GM12878 (cell line): ENCODE data around the gene SGK2. TPM values are rescaled to one million over a fixed set of nuclear protein-coding genes. Genes with fewer than 3 reads are reported as not detected.
"Not testable (repeated sequence)": the region's sequence is repeated elsewhere in the genome, so short reads cannot be mapped to it uniquely, and the experiment has no call there.

Experiments used
- ATAC-seq: fragments of 200-7000 bp; cut with Tn5 transposase; 3 replicates; pipeline ENCODE4 v1.9.1; 2020; ENCODE audit warnings: mild to moderate bottlenecking, moderate library complexity
- BruUV-seq: library from RNA; stranded (reverse); fragments of 400-500 nt; replicated peaks from 2 replicates; lab custom pipeline; 2021; lab: Mats Ljungman, UMichigan
- CTCF ChIA-PET: fragments of 300-600 bp; sonication (Branson Sonifier 250); formaldehyde crosslinking; extraction: SDS; loops from one replicate; lab custom pipeline; 2021; ENCODE audit warnings: inconsistent platforms; lab: Yijun Ruan, JAX
- POLR2A ChIA-PET: fragments of 350-600 bp; formaldehyde crosslinking; extraction: SDS; loops from one replicate; lab custom pipeline; 2021; ENCODE audit warnings: inconsistent platforms; lab: Charles Lee
- RAD21 ChIA-PET: fragments of 300-600 bp; sonication (Branson Sonifier 250); formaldehyde crosslinking; loops from one replicate; lab custom pipeline; 2023; ENCODE audit warnings: antibody characterized with exemption; ENCODE audit not compliant: unreplicated experiment; lab: Charles Lee
- SMC1A ChIA-PET: fragments of 300-600 bp; sonication (Branson Sonifier 250); formaldehyde crosslinking; loops from one replicate; lab custom pipeline; 2023; ENCODE audit not compliant: unreplicated experiment, uncharacterized antibody; lab: Charles Lee
- DNase-seq: peaks from one replicate; pipeline ENCODE4 v3.0.0-alpha.2; 2011; ENCODE audit warnings: low read depth, low spot score
- FAIRE-seq: peaks from 3 replicates; lab custom pipeline; 2011; peaks lifted over from hg19 to GRCh38; lab: Jason Lieb, UNC
- H2AFZ ChIP-seq: 2 replicates; pipeline ENCODE4 v1.6.0; 2011; ENCODE audit warnings: low read depth, low read length, control low read depth; ENCODE audit not compliant: control insufficient read depth
- H3K27ac ChIP-seq: 2 replicates; pipeline ENCODE4 v1.5.1; 2011; ENCODE audit warnings: control low read depth; ENCODE audit not compliant: control insufficient read depth, insufficient read depth
- H3K27me3 ChIP-seq, 2 experiments: replicated peaks in 1 of 2; 2 replicates each; pipeline versions ENCODE4 v1.6.0 to v1.6.1; 2011; ENCODE audit warnings: low read length in 1 of 2; ENCODE audit not compliant: control insufficient read depth in 2 of 2, insufficient read depth in 2 of 2
- H3K36me3 ChIP-seq, 2 experiments: 2 replicates each; pipeline ENCODE4 v1.5.1; 2011; ENCODE audit warnings: low read length in 1 of 2; ENCODE audit not compliant: control insufficient read depth in 2 of 2, insufficient read depth in 2 of 2
- H3K4me1 ChIP-seq: 2 replicates; pipeline ENCODE4 v1.6.1; 2011; ENCODE audit warnings: mild to moderate bottlenecking, low read length, moderate library complexity, mixed read lengths; ENCODE audit not compliant: control insufficient read depth, insufficient read depth
- H3K4me2 ChIP-seq: 2 replicates; pipeline ENCODE4 v1.6.0; 2011; ENCODE audit warnings: control low read depth; ENCODE audit not compliant: control insufficient read depth, insufficient read depth
- H3K4me3 ChIP-seq: fragments of 200-600 bp; sonication (generic); 2 replicates; pipeline ENCODE4 v1.5.1; 2016
- H3K79me2 ChIP-seq: 2 replicates; pipeline ENCODE4 v1.6.0; 2011; ENCODE audit warnings: low read length; ENCODE audit not compliant: control insufficient read depth, insufficient read depth
- H3K9ac ChIP-seq: 2 replicates; pipeline ENCODE4 v1.8.0; 2011; ENCODE audit warnings: low read length, control low read depth, mixed read lengths; ENCODE audit not compliant: control insufficient read depth, insufficient read depth
- H3K9me3 ChIP-seq: replicated peaks from 3 replicates; pipeline ENCODE4 v1.5.1; 2011; ENCODE audit warnings: mild to moderate bottlenecking, low read length; ENCODE audit not compliant: control insufficient read depth, insufficient read depth
- H4K20me1 ChIP-seq: 2 replicates; pipeline ENCODE4 v1.6.0; 2011; ENCODE audit not compliant: control insufficient read depth, insufficient read depth
- BCL3 ChIP-seq: IDR thresholded peaks from 2 replicates; pipeline ENCODE4 v1.6.1; 2011; ENCODE audit warnings: borderline replicate concordance, low read depth, mild to moderate bottlenecking, moderate library complexity, low read length; ENCODE audit not compliant: insufficient read depth, poor library complexity, severe bottlenecking
- EZH2 ChIP-seq: IDR thresholded peaks from 2 replicates; pipeline ENCODE4 v1.6.1; 2012; ENCODE audit warnings: low read depth, mild to moderate bottlenecking, control low read depth, inconsistent platforms, low read length, borderline replicate concordance; ENCODE audit not compliant: control insufficient read depth
- FOXM1 ChIP-seq: IDR thresholded peaks from 2 replicates; pipeline ENCODE4 v1.6.1; 2012; ENCODE audit warnings: low read depth, mild to moderate bottlenecking, inconsistent platforms, low read length, moderate library complexity
- HDAC6 ChIP-seq: fragments of 200-600 bp; sonication (generic); IDR thresholded peaks from one replicate; pipeline ENCODE4 v1.8.0; 2017; ENCODE audit warnings: antibody characterized with exemption; ENCODE audit not compliant: unreplicated experiment
- NKRF ChIP-seq: fragments of 450-650 bp; conservative IDR thresholded peaks from 2 replicates; pipeline ENCODE4 v1.6.1; 2017; ENCODE audit warnings: mild to moderate bottlenecking, moderate library complexity
- PRDM15 ChIP-seq: fragments of 450-650 bp; formaldehyde crosslinking; IDR thresholded peaks from 2 replicates; pipeline ENCODE4 v1.4.0; 2020; ENCODE audit warnings: mild to moderate bottlenecking, moderate library complexity
- STAT1 ChIP-seq: fragments of 450-650 bp; conservative IDR thresholded peaks from 2 replicates; pipeline ENCODE4 v1.6.1; 2014; ENCODE audit warnings: antibody characterized with exemption, mild to moderate bottlenecking
- TBL1XR1 ChIP-seq: IDR thresholded peaks from 2 replicates; pipeline ENCODE4 v1.6.1; 2012; ENCODE audit warnings: low read depth, low read length, improper control_type of control experiment
- ZNF622 ChIP-seq: fragments of 450-650 bp; IDR thresholded peaks from 2 replicates; pipeline ENCODE4 v1.6.1; 2017; ENCODE audit warnings: mild to moderate bottlenecking, inconsistent platforms
- WGBS: methylation state at CpG from one replicate; pipeline ENCODE4 v1.1.6; 2016; ENCODE audit warnings: low lambda C conversion rate; ENCODE audit not compliant: insufficient replicate concordance, insufficient coverage; ENCODE audit errors: missing lambda C conversion rate; 5-methylcytosine and 5-hydroxymethylcytosine counted together
- in situ Hi-C: fragments of 300-500 bp; cut with MboI; formaldehyde crosslinking; loops from 9 replicates; pipeline ENCODE4 v1.14.3; 2018; ENCODE audit warnings: mixed read lengths
- intact Hi-C: fragments of 100-400 bp; cut with micrococcal nuclease; formaldehyde crosslinking; loops from one replicate; pipeline ENCODE4 v1.14.2; 2022; ENCODE audit not compliant: unreplicated experiment
- polyA plus RNA-seq, 11 experiments: library from polyadenylated mRNA; depleted of rRNA in 4 of 11; unstranded in 6 of 11; stranded (reverse) in 5 of 11; fragments of >200 nt; fragmentation: Nextera tagmentation in 4 of 11; fragmentation: Illumina TruSeq in 1 of 11; extraction: Ambion mirVana in 4 of 11; extraction: Trizol in 1 of 11; gene quantifications; 1 replicate in 1 of 11; 2 replicates in 10 of 11; pipeline versions ENCODE4 v1.2.1 to v1.2.3, GENCODE V29; 2011 to 2016; ENCODE audit warnings: inconsistent platforms in 2 of 11, missing spikeins in 2 of 11, low read depth in 1 of 11
- total RNA-seq, 4 experiments: library from RNA; depleted of rRNA in 3 of 4; stranded (reverse); fragments of >200 nt in 3 of 4; fragmentation: Illumina TruSeq in 1 of 4; extraction: Trizol in 1 of 4; gene quantifications; 2 replicates each; pipeline versions ENCODE4 v1.2.1 to v1.2.3, GENCODE V29; 2013 to 2021

The SGK2 gene
- total and polyA plus RNA-seq, 10 of the 15 experiments (the other 5 are each of a cell fraction or from before 2014, with no cell fraction given): 0.04 to 0.96 (median 0.22) TPM; not detected in 3

GRCh38 chr20:43601960-43602359 is 43.1 kb downstream of the SGK2 start:
- POLR2A ChIA-PET, FAIRE-seq, H4K20me1 ChIP-seq, intact Hi-C loops, RAD21 ChIA-PET, DNase-seq, H3K79me2 ChIP-seq, BruUV-seq, H3K27me3 ChIP-seq, H3K9me3 ChIP-seq, ATAC-seq, H3K27ac ChIP-seq, H3K4me2 ChIP-seq, in situ Hi-C loops, H3K4me3 ChIP-seq, SMC1A ChIA-PET, H3K9ac ChIP-seq, H3K36me3 ChIP-seq, H2AFZ ChIP-seq, H3K4me1 ChIP-seq: not testable (repeated sequence)
- WGBS: 89% methylated on average over 8 of the region's 8 CpGs
- CTCF ChIA-PET: interaction anchor here (1.4 kb wide), 1 partner anchor 90 kb away, joined by 4 read pairs; no protein-coding TSS in a partner anchor

GRCh38 chr20:43603124-43603523 is 44.3 kb downstream of the SGK2 start:
- 27% methylated on average over 1 of the region's 1 CpG for WGBS
- Histone ChIP-seq H3K9ac (no peak overlapping the region), H4K20me1 (no peaks in the 10 kb centered on the region), H3K27me3 (no peaks in the 10 kb centered on the region), H3K4me3 (no peak overlapping the region), H3K27ac (no peak overlapping the region), H2AFZ (no peak overlapping the region), H3K79me2 (no peaks in the 10 kb centered on the region), H3K4me2 (no peak overlapping the region), H3K9me3 (no peaks in the 10 kb centered on the region), H3K36me3 (peaks cover 0 to 3% of the 10 kb centered on the region in 2 experiments; a peak in 3 of 4 replicates), H3K4me1 (no peaks in the 10 kb centered on the region)
- ATAC-seq (no peak), FAIRE-seq (peak; percentile 27), DNase-seq (no peak)
- in situ Hi-C loops (no loop called here), intact Hi-C loops (no loop called here)
- CTCF ChIA-PET: no interaction called here
- SMC1A ChIA-PET: no interaction called here
- BruUV-seq: no TSS peak
- POLR2A ChIA-PET: no interaction called here
- RAD21 ChIA-PET: no interaction called here
- no peak for TF ChIP-seq BCL3
- TF ChIP-seq PRDM15 (CRISPR knock-in tag): no peak
- TF ChIP-seq FOXM1: no peak
- no peak for TF ChIP-seq NKRF
- TF ChIP-seq TBL1XR1: no peak
- TF ChIP-seq EZH2: no peak
- no peak for TF ChIP-seq ZNF622
- TF ChIP-seq STAT1: no peak
- no peak for TF ChIP-seq HDAC6
